H1 (cell line): ENCODE measurements around the gene COASY. TPM values are rescaled to one million over a fixed set of nuclear protein-coding genes. Genes with fewer than 3 reads are reported as not detected.

Experiments
- ATF3 ChIP-seq: IDR thresholded peaks from 2 replicates; pipeline ENCODE4 v1.6.1; 2011; ENCODE audit warnings: low read depth, mild to moderate bottlenecking, low read length; ENCODE audit not compliant: insufficient read depth
- MAFK ChIP-seq: IDR thresholded peaks from 2 replicates; pipeline ENCODE4 v1.6.1; 2012; ENCODE audit warnings: low read depth, mild to moderate bottlenecking, improper control_type of control experiment, low read length
- RBBP5 ChIP-seq: IDR thresholded peaks from 2 replicates; pipeline ENCODE4 v1.7.1; 2012; ENCODE audit warnings: low read depth, mild to moderate bottlenecking, inconsistent platforms, low read length, moderate library complexity, borderline replicate concordance
- TBP ChIP-seq: IDR thresholded peaks from 2 replicates; pipeline ENCODE4 v1.6.1; 2011; ENCODE audit warnings: low read depth, low read length, improper control_type of control experiment
- TCF12 ChIP-seq: IDR thresholded peaks from 2 replicates; pipeline ENCODE4 v1.6.1; 2011; ENCODE audit warnings: low read depth, mild to moderate bottlenecking, low read length
- YY1 ChIP-seq: IDR thresholded peaks from 2 replicates; pipeline ENCODE4 v1.6.1; 2011; ENCODE audit warnings: low read depth, mild to moderate bottlenecking, low read length
- polyA plus RNA-seq, 7 experiments: library from polyadenylated mRNA; depleted of rRNA in 3 of 7; stranded (reverse) in 5 of 7; unstranded in 2 of 7; fragments of >200 nt in 5 of 7; fragments of 200-250 nt in 2 of 7; gene quantifications; 1 replicate in 5 of 7; 2 replicates in 1 of 7; 4 replicates in 1 of 7; pipeline versions ENCODE4 v1.2.1 to v1.2.3, GENCODE V29; 2011 to 2013; ENCODE audit warnings: missing spikeins in 2 of 7, mixed read lengths in 2 of 7
- total RNA-seq: library from RNA; stranded (reverse); fragmentation: NEBNext Ultra II Directional; extraction: Animal tissue kit (Norgen Biotek cat#: 25700); gene quantifications from 2 replicates; pipeline ENCODE4 v1.2.1, GENCODE V29; 2021

COASY gene
- total and polyA plus RNA-seq, 2 of the 8 experiments (the other 6 are each of a cell fraction or from before 2014, with no cell fraction given) = 64.5 to 100 TPM

GRCh38 chr17:42519546-42520491, 42.1 kb upstream of the COASY start (continued):
- peak; percentile 71; the same call in 1 of the 2 replicates for TF ChIP-seq TCF12
- peak; percentile 80 for TF ChIP-seq ATF3
- TF ChIP-seq RBBP5 = peak; percentile 71; the same call in 1 of the 2 replicates
- no peak for TF ChIP-seq MAFK
- peak; percentile 33; the same call in 1 of the 2 replicates for TF ChIP-seq TBP
- 0 out of 2 replicates have a peak, but pooled peaks have one; percentile 7 for TF ChIP-seq YY1
